Superior temporal gyrus (tissue), 1 donor: ENCODE results near the gene GPC6.
A peak's percentile ranks its signal among the peaks of the same experiment; 100 is the strongest.

ENCODE experiments used
- DNase-seq: peaks from one replicate; pipeline ENCODE4 v3.0.0-alpha.2; 2016; ENCODE audit errors: extremely low spot score

The GPC6 gene

GRCh38 chr13:94033830-94034642 lies 807.4 kb downstream of the GPC6 start:
- no peak for DNase-seq

DNA sequence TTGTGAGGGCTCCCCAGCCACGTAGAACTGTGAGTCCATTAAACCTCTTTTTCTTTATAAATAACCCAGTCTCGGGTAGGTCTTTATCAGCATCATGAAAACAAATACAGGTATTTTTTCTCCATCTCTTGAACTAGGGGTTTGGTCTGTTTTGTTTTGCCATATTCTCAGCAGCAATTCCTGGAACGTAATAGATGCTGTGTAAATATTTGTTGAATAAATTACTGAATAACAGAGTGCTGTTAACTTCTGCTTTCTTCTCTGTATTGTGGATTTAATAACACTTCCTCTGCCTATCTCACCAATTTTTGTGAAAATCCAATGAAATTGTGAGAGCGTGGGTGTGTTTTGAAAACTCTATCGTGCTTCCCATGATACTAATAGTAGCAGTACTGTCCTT lies 823.4 kb downstream of the GPC6 start:
- DNase-seq = no peak

DNA sequence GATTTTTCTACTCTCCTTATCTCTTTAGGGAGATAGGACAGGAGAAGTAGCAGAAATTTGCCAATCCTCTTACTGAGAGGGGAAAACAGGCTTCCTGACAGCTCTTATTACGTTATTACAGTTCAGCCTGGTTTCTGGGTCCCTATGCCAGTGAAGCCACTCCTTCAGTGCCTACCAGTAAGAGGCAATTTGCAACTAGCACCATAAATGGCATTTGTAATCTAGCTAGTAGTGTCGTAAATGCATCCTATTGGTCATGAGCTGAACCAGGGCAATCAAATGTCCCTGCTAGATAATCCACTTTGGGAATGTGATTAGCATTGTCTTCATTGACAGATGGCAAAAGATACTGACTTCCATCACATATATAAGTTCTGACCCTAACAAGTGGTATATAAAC lies 824.1 kb downstream of the GPC6 start:
- no peak for DNase-seq

GRCh38 chr13:94053986-94054593 lies 827.5 kb downstream of the GPC6 start:
- no peak for DNase-seq

DNA sequence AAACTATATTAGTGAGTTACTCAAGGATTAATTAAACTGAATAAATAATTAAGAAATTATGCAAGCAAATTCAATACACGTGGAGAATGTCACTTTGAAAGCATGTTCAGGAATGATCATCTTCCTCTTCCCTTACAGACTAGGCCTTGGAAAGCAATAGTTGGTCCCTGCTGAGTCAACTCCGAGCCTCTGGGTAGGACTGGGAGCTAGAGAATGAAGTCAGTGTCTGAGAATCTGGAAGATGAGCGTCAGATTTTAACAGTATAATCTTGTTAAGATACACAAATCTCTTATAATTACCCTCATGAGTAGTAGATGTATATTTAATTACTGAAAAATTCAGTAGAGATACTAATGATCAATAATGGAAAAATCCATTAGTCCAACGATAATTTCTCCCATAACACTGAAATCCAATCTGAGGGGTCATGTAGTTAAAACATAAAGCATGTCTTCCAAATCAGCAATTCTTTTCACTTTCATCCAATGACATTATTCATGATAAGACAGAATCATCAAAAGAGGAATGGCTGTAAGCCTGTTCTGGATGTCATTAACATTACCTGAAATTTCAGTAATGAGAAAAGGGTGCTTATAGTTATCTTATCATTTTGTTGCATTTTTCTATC lies 829.9 kb downstream of the GPC6 start:
- no peak for DNase-seq

GRCh38 chr13:94057618-94058186 lies 831.1 kb downstream of the GPC6 start:
- no peak for DNase-seq

- no peak for DNase-seq
Observed at GRCh38 chr13:94058821-94059360, 832.3 kb downstream of the GPC6 start.

DNA sequence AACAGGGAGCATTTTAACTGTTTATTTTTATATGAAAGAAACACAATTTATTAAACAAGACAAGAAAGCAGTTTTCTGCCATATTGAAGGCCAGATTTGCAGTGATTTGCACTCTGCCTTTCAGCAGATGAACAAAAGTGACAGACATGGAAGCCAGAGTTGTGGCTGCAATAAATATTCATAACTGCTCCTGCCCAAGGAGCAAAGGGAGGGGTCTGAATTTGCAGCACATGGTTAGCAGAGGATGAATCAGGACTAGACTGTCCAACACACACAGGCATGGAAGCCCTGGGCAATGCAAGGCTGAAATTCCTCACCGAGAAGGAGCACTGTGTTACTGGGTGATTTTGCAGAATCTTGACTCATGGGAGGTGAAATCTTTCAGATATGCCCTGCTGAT lies 834.7 kb downstream of the GPC6 start:
- no peak for DNase-seq

GRCh38 chr13:94063096-94063495 lies 836.5 kb downstream of the GPC6 start:
- no peak for DNase-seq

DNA sequence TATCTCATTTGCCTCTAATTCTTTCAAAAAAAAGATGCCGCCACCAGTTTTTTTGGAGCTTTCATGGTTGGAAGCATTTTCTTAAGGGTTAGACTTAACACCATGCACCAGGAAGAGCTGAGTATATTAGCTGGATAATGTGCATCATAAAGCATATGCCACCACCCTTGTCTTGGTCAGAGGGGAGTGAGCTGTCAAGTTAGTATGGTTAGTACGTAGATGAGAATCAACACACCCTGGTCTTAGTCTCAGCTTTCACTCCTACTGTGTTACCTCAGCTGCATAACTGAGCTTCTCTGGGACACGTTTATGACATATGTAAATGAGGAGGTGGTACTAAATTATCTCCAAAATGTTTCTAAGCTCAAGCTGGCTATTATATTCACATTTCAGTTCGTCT lies 837.2 kb downstream of the GPC6 start:
- no peak for DNase-seq

GRCh38 chr13:94065741-94066140 lies 839.1 kb downstream of the GPC6 start:
- no peak for DNase-seq

GRCh38 chr13:94073007-94073744 lies 846.6 kb downstream of the GPC6 start:
- DNase-seq = no peak

GRCh38 chr13:94079876-94080275 lies 853.3 kb downstream of the GPC6 start:
- no peak for DNase-seq

DNA sequence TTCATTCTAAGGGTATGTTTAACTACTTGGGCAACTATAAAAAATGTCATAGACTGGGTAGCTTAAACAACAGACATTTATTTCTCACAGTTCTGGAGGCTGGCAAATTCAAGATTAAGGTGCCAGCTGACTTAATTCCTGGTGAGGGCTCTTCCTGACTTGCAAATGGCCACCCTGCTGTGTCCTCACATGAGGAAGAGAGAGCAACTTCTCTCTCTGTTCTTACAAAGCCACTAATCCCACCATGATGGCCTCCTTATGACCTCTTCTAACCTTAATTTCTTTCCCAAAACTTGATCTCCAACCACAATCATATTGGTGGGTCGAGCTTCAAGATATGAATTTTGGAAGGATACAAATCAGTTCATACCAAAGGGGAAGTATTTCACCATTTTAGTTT lies 853.9 kb downstream of the GPC6 start:
- DNase-seq = no peak

GRCh38 chr13:94087100-94087499 lies 860.5 kb downstream of the GPC6 start:
- DNase-seq = no peak

GRCh38 chr13:94088742-94089141 lies 862.1 kb downstream of the GPC6 start:
- no peak for DNase-seq

DNA sequence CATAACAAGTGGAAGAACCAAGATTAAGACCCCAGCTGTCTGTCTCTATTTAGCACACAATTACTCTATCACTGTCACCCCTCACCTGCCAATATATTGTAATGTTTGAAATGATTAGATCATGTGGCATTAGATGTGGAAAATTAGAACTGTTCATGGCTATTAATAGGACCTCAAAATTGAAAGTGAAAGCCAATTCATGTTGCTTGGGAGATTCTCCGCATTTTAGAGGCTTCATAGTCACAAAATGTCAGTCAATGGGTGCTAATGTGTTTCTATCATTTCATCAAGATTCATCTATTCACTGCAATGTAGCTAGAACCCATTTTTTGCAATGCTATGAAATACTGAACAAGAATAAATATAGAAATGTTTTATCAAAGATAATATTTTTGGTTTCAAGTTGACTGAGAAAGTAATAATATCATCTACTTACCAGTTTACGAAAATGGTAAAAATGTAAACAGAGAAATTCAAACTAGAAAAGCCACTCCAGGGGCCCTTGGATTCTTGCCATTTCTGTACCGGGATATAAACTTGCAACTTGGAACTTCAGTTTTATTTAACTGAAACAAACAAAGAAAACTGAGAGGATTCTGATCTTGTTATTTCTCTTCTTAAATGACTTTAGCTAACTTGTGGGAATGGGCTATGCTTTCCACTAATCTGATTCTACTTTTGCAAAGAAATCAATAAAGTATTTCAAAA lies 864.3 kb downstream of the GPC6 start:
- no peak for DNase-seq

DNA sequence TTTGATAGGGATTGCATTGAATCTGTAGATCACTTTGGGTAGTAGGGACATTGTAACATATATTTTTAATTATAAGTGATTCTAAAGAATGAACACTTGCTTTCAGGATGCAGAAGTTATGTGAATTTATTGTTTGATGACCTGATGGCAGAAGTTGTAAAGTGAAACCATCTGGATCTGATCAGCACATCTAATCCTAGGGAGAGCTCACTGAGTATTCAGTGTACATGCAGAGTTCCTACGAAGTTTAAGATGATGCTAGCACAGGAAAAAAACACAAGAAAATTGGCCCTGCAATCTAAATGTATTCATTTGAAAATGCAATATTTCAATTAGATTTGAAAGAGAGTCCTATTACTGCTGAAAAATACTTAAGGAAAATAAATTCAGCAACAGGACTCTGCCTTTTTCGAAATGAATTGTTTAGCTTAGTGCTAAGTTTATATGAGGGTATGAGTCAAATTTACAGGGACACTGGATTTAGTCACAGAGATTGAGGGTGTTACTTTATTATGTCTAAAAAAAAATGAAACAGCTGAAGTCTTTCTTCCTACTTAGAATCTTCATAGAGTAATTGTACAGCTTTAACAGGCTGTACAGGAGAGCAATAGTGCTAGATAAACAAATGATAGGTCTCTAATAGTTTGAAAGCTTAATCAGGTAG lies 867.2 kb downstream of the GPC6 start:
- DNase-seq = peak; percentile 28

- DNase-seq = no peak
Observed at GRCh38 chr13:94109715-94110374, 883.2 kb downstream of the GPC6 start.

- DNase-seq = no peak
Observed at GRCh38 chr13:94112227-94112626, 885.6 kb downstream of the GPC6 start.
